ENCODE results near the gene TTC12.

DNA sequence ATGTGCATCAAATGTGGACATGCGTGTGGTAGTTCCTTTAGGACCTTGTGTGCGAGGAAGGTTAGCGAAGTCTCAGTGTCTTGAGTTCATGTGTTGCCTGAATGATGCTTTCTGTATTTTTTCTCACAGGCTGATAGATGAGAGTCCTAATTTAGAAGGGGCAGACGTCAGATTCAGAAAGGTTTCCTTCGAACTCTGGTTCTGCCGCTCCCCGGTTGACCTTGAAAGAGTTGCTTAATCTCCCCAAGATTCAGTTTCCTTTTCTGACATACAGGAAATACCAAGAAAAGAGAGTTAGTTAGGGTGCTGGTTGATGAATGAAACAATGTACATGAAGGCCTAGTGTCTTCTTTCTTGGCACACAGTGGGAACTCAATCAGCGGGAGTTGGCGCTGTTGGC is 35.9 kb upstream of the TTC12 start:
- TF ChIP-seq, protein P1, sequence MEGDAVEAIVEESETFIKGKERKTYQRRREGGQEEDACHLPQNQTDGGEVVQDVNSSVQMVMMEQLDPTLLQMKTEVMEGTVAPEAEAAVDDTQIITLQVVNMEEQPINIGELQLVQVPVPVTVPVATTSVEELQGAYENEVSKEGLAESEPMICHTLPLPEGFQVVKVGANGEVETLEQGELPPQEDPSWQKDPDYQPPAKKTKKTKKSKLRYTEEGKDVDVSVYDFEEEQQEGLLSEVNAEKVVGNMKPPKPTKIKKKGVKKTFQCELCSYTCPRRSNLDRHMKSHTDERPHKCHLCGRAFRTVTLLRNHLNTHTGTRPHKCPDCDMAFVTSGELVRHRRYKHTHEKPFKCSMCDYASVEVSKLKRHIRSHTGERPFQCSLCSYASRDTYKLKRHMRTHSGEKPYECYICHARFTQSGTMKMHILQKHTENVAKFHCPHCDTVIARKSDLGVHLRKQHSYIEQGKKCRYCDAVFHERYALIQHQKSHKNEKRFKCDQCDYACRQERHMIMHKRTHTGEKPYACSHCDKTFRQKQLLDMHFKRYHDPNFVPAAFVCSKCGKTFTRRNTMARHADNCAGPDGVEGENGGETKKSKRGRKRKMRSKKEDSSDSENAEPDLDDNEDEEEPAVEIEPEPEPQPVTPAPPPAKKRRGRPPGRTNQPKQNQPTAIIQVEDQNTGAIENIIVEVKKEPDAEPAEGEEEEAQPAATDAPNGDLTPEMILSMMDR (IDR thresholded peaks at IDR 0.05) = no peak
- TF ChIP-seq RFX5 (IDR thresholded peaks at IDR 0.05; ENCODE audit: low read length) (no peak), RCOR1 (IDR thresholded peaks at IDR 0.05; ENCODE audit: low read length) (no peak)
